Limb (tissue), 2 donors: ENCODE measurements around the gene GRK5.

Source experiments
- DNase-seq, 2 donors: peaks; one replicate each; pipeline ENCODE4 v3.0.0-alpha.2; 2016; ENCODE audit errors: extremely low spot score in 2 of 2

Gene GRK5

DNA sequence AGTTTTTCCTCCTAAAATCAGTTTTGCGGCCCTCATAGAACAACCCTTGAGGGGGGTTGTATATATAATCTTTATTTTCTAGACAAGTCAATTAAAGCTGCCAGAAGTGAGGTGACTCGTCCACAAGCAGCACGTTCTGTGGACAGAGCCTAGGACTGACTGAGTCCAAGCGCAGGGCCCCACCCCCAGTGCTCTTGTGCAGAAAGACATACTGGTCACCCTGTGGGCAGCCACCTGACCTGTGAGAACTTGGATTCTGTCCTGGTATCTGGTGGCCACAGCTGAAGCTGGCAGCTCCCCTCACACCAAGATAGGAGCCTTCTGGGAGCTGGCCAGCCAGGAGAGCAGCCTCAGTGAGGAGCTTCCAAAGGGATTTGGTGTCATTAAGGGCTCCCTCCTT lies 89.3 kb downstream of the GRK5 start:
- DNase-seq: no peak

DNA sequence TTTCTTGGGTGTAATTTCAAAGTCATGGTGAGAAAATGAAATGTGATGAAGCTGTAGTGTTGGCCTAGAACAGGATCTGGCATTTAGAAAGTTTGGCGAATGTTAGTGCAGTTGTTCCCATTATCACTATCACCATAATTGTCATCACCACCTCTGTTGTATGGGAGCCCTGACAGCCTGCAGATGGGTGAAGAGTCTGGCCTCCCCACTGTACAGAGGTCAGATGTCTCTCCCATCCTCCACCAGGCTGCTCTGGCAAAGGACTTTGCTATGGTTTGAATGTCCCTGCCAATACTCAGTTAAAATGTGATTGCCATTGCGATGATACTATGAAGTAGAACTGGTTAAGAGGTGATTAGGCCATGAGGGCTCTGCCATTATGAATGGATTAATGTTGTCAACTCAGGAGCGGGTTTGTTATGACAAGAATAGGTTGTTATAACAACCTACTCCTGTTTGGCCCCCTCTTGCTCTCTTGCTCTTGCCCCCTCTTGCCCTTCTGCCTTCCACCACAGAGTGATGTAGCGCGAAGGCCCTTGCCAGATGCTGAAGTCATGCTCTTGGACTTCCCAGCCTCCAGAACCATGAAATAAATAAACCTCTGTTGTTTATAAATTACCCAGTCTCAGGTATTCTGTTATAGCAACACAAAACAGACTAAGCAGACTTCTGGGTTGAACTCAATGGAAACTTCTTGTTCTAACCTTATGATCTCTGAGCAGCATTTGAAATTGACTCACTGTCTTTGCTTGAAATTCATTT lies 90.0 kb downstream of the GRK5 start:
- no peak for DNase-seq

DNA sequence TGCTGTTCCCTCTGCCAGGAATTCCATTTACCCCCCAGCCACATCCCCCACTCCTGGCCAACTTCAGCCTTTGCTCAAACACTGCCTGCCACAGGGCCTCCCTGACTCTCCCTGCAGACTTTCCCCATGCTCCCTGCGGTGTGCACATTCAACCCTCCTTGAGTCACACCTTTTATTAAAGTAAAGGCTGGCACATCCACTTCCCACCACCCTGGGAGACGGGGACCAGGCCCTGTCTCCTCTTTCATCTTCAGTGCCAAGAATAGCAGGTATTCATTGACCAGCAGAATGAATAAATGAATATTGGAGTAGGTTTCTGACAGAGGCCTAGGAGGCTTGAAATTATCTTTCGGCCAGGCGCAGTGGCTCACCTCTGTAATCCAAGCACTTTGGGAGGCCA lies 91.4 kb downstream of the GRK5 start:
- DNase-seq: no peak

DNA sequence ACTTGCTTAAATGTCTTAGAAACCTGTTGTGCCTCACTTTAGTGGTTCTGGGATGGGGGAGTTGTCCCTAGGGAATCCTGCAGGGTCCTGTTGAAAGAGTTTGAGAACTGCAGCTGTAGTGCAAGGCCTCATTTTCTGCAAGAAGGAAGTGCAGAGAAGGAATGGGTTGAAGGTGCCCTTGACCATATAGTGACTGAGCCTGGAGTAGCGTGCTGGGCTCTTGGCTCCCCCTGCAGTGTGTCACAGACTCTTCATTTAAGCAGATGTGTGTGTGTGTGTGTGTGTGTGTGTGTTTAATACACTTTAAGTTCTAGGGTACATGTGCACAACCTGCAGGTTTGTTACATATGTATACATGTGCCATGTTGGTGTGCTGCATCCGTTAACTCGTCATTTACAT lies 92.2 kb downstream of the GRK5 start:
- DNase-seq: no peak

DNA sequence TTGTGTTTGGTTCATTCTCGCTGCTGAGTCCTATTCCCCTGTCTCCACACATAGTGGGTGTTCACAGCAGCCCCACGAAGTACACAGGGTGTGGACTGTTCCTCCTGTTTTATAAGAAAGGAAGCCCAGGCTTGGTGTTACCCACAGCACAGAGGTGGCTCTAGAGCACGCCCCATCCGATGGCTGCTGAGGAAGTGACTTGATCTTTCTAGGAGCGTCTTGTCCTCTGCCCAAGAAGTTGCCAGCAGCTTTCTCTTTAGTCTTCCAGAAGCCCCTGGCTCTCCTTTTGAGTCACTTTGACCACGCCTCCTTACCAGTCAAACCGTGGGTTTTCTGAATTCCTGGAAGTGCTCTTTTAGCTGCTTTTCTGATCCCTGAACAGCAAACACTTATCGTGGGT lies 94.0 kb downstream of the GRK5 start:
- no peak for DNase-seq

DNA sequence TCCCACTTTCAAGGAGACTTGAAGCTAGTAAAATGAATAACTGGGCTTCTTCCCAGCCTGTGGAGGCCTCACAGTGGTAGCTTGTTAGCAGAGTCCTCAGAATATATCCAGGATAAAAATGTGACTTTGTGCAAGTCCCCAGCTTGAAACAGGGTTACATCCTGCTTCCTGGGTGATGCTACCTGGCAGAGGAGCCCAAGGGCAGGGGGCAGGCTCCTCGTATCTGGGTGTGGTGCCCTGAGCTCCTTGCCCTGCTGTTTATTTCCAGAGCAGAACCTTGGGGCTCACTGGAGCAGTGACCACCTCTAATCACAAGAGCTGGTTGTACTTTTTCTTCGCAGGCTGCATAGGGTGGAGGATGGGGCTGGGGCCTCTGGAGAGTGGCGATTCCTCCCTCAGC lies 94.8 kb downstream of the GRK5 start:
- no peak for DNase-seq

DNA sequence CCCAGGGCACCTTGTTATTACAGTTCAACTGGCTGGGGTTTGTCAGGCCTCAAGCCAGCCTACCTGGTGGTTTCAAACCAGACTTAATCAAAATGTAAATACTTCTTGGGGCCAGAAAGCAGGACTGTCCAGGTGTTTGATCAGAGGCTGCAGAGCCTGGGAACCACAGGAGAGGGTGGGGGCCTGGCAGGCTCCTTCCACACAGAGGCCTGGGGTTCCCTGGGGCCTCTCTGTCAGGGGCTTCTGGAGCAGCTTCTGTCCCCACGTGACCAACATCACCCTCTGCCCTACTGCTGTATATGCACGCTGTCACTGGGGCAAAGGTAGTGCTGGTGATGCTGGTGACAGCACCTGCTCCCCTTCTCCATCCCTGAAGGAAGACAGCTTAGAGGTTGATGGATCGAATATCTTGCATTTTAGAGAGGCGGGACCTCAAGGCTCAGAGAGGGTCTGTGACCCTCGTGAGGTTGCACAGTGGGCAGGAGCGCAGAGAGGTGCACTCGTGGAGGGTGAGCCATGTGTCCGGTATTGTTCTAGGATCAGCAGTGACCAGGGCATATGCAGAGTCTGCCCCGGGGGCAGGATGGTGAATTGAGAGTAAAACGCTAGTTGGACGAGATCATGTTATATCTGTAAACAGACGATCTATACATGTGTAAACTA lies 95.4 kb downstream of the GRK5 start:
- no peak for DNase-seq

DNA sequence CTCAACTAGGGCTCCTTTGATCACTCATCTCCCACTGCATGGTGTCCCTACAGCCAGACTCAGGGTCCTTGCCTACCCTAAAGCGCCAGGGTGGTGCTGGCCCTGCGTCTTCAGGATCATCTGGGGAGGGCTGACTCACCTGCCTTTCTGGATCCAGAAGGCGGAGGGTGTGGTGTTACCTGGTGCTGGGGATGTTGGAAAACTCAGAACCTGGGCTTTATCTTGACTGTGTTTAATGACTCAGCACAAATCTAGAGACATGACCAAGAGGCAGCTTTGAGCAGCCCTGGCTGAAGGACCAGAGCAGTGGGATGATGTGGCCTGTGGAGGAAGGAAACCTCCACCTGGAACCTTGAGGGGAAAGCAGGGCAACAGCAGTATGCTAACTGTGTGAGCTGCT lies 96.5 kb downstream of the GRK5 start:
- DNase-seq: no peak

DNA sequence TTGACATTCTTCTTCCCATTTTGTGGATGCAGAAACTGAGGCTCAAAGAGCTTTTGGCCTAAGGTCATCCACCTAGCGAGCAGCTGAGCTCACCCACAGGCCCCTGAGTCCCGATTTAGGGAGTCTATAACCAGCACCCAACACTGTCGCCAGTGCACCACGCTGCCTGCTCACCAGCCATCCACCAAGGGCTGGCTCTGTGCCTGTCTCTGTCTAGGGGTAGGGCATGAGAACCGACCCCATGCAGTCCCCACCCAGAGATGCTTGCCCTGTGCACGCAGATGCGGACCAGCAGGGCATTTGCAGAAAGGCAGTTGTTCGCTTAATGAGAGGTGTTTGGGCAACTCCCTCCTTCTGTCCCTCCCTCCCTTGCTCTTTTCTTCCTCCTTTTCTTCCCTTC lies 97.2 kb downstream of the GRK5 start:
- no peak for DNase-seq

DNA sequence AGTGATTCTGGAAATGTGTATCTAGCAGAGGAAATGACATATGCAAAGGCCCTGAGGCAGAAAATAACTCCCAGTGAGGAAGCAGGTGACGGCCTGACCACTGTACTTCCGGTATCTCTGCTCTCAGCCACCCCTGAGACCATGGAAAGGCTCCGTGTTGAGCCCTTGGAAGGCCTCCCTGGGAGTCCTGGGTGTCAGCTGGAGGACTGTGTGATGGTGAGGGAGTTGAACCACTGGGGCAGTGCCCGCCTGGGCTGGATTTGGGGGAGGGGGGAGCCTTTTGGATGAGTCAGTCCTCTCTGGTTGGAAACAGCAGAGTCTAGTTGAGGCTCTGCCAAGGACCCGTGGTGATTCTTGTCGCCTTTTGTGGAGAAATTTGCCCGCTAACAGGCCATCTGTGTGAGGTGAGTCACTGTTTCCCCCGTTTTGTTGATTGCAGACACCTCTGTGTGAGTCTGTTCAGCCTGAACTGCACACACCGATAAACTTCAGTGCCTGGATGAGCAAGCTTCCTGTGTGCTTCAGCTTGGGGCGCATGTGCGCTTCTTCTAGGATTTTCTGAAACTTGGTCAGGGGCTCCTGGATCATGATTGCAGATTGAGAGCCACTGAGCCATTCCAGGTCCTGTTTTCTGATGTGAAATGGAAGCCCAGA lies 98.6 kb downstream of the GRK5 start:
- no peak for DNase-seq

DNA sequence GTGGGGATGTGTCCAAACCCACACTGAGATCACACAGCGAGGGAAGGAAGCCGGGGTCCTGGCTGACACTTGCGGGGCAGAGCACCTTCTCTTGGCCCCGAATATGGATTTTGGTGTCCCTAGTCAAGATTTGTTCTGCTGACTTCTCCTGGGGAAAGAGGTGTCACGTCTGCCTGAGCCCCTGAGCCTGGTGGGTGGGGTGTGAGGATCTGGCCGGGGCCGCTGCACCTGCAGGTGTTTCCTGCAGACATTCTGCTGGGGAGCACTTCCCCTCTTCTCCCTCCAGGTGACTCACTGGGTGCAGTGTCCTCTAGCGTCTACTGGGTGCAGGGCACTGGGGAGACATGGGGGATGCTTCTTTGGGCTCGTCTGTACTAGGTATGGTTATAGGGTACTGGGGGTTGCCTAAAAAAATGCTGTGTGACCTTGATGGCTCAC lies 99.2 kb downstream of the GRK5 start:
- no peak for DNase-seq

DNA sequence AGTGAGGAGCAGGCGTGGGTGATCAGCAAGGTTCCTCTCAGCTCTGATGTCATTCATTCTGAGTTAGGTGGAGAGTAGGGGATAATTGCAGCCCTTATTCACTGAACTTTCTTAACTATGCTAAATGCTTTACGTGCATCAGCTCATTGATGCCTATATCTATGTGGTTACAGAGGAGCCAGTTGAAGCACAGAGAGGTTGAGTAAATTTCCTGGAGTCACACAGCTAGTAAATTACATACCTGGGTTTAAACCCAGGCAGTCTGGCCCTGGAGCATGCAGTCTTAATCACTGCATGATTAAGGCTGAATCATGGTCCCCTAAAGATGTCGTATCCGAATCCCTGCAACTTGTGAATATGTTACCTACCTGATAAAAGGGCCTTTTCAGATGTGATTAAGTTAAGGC lies 99.6 kb downstream of the GRK5 start:
- no peak for DNase-seq

DNA sequence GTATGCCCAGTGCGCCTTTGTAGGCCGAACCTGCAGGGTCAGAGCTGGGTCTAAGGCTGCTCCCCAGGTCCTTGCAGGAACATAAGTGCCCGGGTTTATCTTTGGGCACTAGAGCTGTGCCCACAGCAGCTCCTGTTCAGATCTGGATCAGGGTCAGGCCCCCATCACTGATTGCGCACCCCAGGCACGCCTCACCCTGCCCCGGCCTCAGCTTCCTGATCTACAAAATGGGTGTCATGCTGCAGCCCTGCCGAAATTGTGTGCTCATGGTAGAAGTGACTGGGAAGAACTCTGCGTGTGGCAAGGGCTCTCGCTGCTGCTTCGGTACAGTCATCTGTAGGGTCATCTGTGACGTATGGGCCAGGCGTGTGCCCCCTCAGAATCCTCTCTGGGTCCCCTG lies 100.7 kb downstream of the GRK5 start:
- no peak for DNase-seq

DNA sequence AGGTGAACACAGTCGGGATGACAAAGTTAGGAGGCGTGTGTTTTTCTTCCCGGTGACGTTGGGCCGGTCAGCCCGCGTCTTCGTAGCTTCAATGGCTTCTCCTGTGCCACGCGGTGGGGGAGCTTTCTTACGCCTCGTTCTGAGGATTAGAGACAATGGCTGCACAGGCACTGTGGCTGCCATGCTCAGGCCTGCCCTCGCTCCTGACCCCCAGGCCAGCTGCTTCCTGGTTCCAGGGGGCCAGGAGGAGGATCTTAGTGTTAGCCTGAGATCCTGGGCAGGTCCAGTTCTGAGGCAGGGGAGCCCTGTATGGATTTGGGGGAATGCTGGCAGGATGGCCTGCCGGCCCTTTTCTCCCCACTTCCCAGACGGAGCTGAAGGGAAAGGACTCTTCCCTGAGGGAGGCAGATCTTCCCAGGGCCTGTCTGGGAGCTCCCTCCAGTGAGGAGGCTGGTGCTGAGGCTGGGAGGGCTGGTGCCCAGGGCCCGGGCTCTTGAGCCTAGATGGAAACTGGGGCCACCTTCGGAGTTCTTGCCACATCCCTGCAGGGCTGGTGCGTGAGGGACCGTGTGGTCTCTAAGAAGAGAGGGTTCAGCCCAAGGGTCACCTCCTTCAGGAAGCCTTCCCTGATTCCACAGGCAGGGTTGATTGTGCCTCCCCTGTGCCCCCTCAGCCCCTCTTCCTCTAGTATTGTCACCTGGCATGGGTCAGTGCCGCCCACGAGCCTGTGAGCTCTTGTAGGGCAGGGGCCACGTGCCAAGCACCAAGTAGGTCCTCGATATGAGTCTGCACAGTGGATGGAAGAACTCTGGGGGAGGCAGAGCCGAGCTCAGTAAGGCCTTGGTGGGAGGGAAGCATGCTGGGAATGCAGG lies 101.4 kb downstream of the GRK5 start:
- DNase-seq: no peak

DNA sequence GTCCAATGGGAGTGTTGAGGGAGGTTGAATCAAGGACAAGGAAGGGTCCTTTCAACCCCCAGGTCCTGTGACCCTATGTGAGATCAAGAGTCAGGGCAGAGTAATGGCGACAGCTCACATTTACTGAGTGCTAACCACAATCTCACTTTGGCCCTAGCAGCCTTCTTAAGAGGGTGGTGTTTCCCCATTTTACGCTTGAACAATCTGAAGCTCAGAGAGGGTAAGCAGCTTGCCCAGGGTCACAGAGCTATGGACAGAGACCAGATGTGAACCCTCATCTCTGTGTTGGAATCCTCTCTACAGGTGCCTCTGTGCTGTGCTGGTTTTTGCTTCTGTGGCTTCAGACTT lies 102.0 kb downstream of the GRK5 start:
- DNase-seq: no peak

DNA sequence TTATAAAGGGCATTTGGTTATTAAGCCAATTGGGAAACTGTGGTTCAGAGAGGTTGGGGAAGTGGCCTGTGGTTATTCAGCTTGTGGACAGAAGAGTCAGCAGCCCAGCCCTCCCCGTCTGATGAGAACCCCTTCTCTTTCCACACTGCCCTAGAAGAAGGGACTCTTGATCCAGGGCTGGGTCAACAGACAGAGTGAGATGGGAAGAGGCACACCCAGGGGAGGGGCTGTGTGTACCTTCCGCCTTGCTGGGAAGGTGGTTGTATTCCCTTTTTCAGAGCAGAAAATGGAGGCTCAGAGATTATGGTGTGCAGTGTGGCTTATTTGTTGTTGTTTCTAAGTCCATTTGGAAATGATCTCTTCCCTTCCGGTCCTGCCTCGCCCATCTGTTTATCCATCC lies 103.4 kb downstream of the GRK5 start:
- DNase-seq: no peak

DNA sequence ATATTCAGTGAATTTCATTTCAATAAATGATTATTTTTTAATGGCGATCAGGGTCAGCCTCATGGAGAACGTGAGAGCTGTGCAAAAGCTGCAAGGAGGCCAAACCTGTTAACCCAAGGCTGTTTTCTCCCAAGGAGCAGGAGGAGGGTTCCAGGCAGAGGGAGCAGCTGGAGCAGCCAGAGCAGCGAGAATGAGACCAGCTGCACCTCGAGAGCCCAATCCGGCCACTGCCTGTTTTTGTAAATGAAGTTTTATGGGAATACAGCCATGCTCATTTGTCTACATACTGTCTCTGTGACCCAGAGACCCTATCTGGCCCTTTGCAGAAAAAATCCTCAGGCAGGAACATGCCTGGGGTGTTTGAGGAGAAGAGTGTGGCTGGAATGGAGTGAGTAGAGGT lies 104.9 kb downstream of the GRK5 start:
- no peak for DNase-seq

DNA sequence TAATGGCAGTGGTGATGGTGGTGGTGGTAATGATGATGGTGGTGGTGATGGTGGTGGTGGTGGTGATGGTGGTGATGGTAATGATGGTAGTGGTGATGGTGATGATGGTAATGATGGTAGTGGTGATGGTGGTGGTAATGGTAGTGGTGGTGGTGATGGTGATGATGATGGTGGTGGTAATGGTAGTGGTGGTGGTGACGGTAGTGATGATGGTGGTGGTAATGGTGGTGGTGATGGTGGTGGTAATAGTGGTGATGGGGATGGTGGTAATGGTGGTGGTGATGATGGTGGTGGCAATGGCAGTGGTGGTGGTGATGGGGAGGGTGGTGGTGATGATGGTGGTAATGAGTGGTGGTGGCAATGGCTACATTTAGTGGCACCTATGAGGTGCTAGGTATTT lies 105.7 kb downstream of the GRK5 start:
- no peak for DNase-seq

DNA sequence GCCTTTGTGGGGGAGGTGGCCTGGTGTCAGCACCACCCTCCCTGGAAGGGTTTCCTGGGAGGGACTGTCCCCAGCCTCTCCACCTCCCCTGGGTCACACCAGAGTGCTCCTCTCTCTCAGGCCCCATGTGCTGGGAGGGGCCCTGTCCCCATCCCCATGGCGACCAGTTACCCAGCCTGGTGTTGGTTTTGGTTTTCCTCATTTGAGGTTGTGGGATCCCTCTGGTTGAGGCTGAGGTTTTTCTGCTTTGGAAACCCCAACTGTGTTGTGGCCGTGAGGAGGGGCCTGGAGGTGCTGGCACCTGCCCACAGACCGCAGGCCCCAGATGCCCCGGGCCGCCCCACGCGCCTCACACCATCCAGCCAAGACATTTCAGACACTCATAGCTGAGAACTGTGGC lies 106.3 kb downstream of the GRK5 start:
- no peak for DNase-seq

DNA sequence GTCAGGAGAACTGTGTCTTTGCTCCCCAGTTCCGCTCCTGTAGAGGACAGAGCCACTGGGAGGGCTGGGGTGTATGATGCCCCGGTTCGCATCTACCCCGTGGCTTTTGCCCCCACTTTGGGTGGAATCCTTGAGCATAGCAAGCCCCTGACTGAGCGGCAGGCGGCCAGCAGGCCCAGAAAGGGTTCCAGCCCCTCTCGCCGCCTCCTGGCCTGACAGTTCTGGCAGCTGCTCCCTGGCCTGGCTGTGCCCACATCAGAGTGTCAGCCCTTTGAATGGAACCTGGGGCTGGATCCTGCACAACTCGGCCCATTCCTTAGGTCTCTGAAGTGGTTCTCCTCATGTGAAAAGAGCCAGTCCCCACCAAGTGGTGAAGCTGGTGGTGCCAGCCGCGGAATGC lies 106.7 kb downstream of the GRK5 start:
- no peak for DNase-seq

DNA sequence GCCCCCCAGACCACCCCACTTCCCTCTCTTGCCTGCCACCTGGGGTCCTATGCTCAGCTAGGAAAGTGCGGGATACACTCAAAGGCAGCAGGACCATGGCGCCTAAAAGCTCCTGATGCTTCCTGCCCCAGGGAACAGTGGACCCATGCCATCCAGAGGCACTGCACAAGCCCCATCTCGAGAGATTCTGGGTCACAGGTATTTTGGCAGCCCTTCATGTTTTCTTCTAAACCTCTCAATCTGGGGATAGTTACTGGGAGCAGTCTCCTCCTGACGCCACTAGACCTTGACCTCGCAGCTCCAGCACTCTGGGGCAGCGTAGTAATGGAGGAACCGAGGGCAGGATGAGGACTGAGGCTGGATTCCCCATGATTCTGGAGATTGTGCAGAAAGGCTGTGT lies 107.1 kb downstream of the GRK5 start:
- DNase-seq: no peak
